NCI-H345 (cell line): ENCODE results near the gene RBM3.

Source experiments
- DNase-seq: peaks from one replicate; lab custom pipeline; 2025; lab: John Stamatoyannopoulos, UW

The RBM3 gene

DNA sequence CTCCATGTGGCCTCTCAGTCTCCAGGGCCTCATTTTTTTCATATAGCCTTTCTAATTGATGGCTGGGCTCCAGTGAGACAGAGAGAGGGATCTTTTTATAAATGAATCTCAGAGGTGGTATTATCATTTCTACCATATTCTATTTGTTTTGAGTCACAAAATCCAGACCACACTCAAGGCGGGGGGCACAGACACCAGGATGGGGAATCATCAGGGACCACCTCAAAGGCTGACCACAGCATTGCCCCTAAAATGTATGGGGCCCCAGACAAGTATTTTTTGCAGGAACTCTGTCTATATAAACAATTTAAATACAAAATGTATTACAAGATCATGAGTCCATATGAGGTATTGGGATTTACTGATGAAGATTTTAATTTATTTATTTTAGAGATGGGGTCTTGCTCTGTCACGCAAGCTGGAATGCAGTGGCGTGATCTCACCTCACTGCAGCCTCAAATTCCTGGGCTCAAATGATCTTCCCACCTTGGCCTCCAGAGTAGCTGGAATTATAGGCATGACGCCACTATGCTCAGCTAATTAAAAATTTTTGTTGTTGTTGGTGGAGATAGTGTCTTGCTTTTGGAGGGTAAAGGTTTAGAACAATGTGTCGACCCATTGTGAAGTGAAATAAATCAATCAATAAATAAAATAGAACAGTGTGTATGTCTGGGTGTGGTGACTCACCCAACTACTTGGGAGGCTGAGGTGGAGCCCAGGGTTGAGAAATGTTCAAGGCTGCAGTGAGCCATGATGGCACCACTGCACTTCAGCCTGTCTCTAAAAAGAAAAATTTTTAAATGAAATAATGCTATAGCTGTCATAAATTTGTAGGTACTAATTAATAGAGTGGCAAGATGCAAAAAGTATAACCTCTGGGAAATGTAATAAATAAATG is 52.4 kb downstream of the RBM3 start:
- DNase-seq = no peak
